Cardiac fibroblast (primary cell): ENCODE results near the gene VMO1.

Source experiments
- DNase-seq, 2 donors: peaks; one replicate each; pipeline versions ENCODE4 v3.0.0 to v3.0.0-alpha.2; 2010; ENCODE audit warnings: low read depth in 2 of 2
- H3K4me3 ChIP-seq, 2 donors: replicated peaks in 1 of 2; 1 replicate in 1 of 2; 2 replicates in 1 of 2; pipeline ENCODE4 v1.5.1; 2011; ENCODE audit warnings: low read depth in 2 of 2, low read length in 2 of 2, mild to moderate bottlenecking in 2 of 2, moderate library complexity in 1 of 2
- CTCF ChIP-seq: IDR thresholded peaks from one replicate; pipeline ENCODE4 v1.5.1; 2011; ENCODE audit warnings: low read depth, mild to moderate bottlenecking, low read length, inconsistent platforms

VMO1 gene

GRCh38 chr17:4822835-4823234 lies 36.7 kb upstream of the VMO1 start:
- no peak overlapping the region for H3K4me3 ChIP-seq
- TF ChIP-seq CTCF, result no peak
- DNase-seq, result no peak

- H3K4me3 ChIP-seq, result no peak overlapping the region
- DNase-seq, result no peak
- TF ChIP-seq CTCF, result no peak
These were observed 32.1 kb upstream of the VMO1 start for GRCh38 chr17:4818276-4818675.

- no peak for DNase-seq
These were observed 30.7 kb upstream of the VMO1 start for GRCh38 chr17:4816826-4817225.

GRCh38 chr17:4815043-4815675 lies 29.0 kb upstream of the VMO1 start:
- TF ChIP-seq CTCF, result peak; percentile 19
- no peak overlapping the region for H3K4me3 ChIP-seq
- no peak for DNase-seq

More at GRCh38 chr17:4816826-4817225, 30.7 kb upstream of the VMO1 start:
- H3K4me3 ChIP-seq, result no peak overlapping the region
- TF ChIP-seq CTCF, result no peak

- H3K4me3 ChIP-seq, result no peak overlapping the region
- no peak for TF ChIP-seq CTCF
- DNase-seq, result no peak
These were observed 26.5 kb upstream of the VMO1 start for GRCh38 chr17:4812690-4813089.

- no peak overlapping the region for H3K4me3 ChIP-seq
- TF ChIP-seq CTCF, result no peak
- no peak for DNase-seq
These were observed 25.3 kb upstream of the VMO1 start for GRCh38 chr17:4811471-4811870.
